RWPE2 (cell line): ENCODE measurements around the gene MAPK14.
"Not testable (repeated sequence)": the region's sequence is repeated elsewhere in the genome, so short reads cannot be mapped to it uniquely, and the experiment has no call there.

Source experiments
- ATAC-seq: fragments of 200-7000 bp; cut with Tn5 transposase; 3 replicates; pipeline ENCODE4 v1.9.1; 2021; ENCODE audit warnings: low read depth
- DNase-seq: peaks from one replicate; pipeline ENCODE4 v3.0.0-alpha.2; 2020; ENCODE audit warnings: low spot score
- H3K27ac ChIP-seq: fragments of 450-650 bp; 2 replicates; pipeline ENCODE4 v1.5.1; 2017; ENCODE audit warnings: mild to moderate bottlenecking; ENCODE audit not compliant: poor library complexity, severe bottlenecking
- H3K27me3 ChIP-seq: fragments of 250-450 bp; sonication (Bioruptor Pico); 2 replicates; pipeline ENCODE4 v1.5.1; 2021; ENCODE audit warnings: mild to moderate bottlenecking, moderate library complexity; ENCODE audit not compliant: insufficient read depth, poor library complexity, severe bottlenecking
- H3K36me3 ChIP-seq: fragments of 250-450 bp; sonication (Bioruptor Pico); 2 replicates; pipeline ENCODE4 v1.5.1; 2020; ENCODE audit warnings: low read depth, mild to moderate bottlenecking, moderate library complexity
- H3K4me1 ChIP-seq: fragments of 250-450 bp; sonication (Bioruptor Pico); 2 replicates; pipeline ENCODE4 v1.5.1; 2021; ENCODE audit warnings: mild to moderate bottlenecking, moderate library complexity; ENCODE audit not compliant: insufficient read depth, poor library complexity, severe bottlenecking
- H3K4me3 ChIP-seq: fragments of 250-450 bp; sonication (Bioruptor Pico); 2 replicates; pipeline ENCODE4 v1.5.1; 2021; ENCODE audit warnings: mild to moderate bottlenecking, moderate library complexity; ENCODE audit not compliant: severe bottlenecking
- H3K9me3 ChIP-seq: fragments of 250-450 bp; sonication (Bioruptor Pico); 2 replicates; pipeline ENCODE4 v1.5.1; 2021; ENCODE audit warnings: mild to moderate bottlenecking, moderate library complexity; ENCODE audit not compliant: severe bottlenecking
- CTCF ChIP-seq: fragments of 450-650 bp; IDR thresholded peaks from one replicate; pipeline ENCODE4 v1.5.1; 2017; ENCODE audit warnings: mild to moderate bottlenecking, moderate library complexity; ENCODE audit not compliant: poor library complexity, severe bottlenecking

MAPK14 gene

GRCh38 chr6:36128073-36128472 lies 100.5 kb downstream of the MAPK14 start:
- Histone ChIP-seq H3K9me3 (no peaks in the 10 kb centered on the region), H3K36me3 (peaks cover 16% of the 10 kb centered on the region), H3K27ac (peak overlapping the region; percentile 93), H3K4me1 (peaks cover 38% of the 10 kb centered on the region), H3K4me3 (no peak overlapping the region), H3K27me3 (no peaks in the 10 kb centered on the region)
- TF ChIP-seq CTCF, result no peak
- no peak for DNase-seq
- ATAC-seq, result no peak

GRCh38 chr6:36128793-36129192 lies 101.2 kb downstream of the MAPK14 start:
- H3K36me3 ChIP-seq, result peaks cover 24% of the 10 kb centered on the region
- H3K9me3 ChIP-seq, result no peaks in the 10 kb centered on the region
- no peak for TF ChIP-seq CTCF
- H3K4me1 ChIP-seq, result peaks cover 38% of the 10 kb centered on the region
- H3K27ac ChIP-seq, result peak overlapping the region; percentile 93
- H3K4me3 ChIP-seq, result no peak overlapping the region
- ATAC-seq (no peak), DNase-seq (no peak)
- H3K27me3 ChIP-seq, result no peaks in the 10 kb centered on the region

GRCh38 chr6:36129334-36129733 lies 101.7 kb downstream of the MAPK14 start:
- ATAC-seq, H3K27me3 ChIP-seq, H3K4me3 ChIP-seq, H3K9me3 ChIP-seq, DNase-seq: not testable (repeated sequence)
- Histone ChIP-seq H3K4me1 (peaks cover 38% of the 10 kb centered on the region), H3K27ac (peak overlapping the region; percentile 93), H3K36me3 (peaks cover 29% of the 10 kb centered on the region)

- peak within 1 kb of the TSS; percentile 93 for H3K27ac ChIP-seq
Observed at GRCh38 chr6:36129941-36130666, 102.5 kb downstream of the MAPK14 start, which contains the start of gene MAPK13. Gene MAPK13, plus strand, starts transcription at chr6:36130513. Its CDS starts 70 bp downstream, at chr6:36130583.

More at GRCh38 chr6:36129941-36130666, 102.5 kb downstream of the MAPK14 start, which contains the start of gene MAPK13:
- TF ChIP-seq CTCF, result no peak
- no peak for DNase-seq
- peaks cover 37% of the 10 kb centered on the region for H3K36me3 ChIP-seq
- ATAC-seq, result peak; percentile 54
- H3K4me3 ChIP-seq, result peak within 1 kb of the TSS; percentile 51
- H3K27me3 ChIP-seq, result no peaks in the 10 kb centered on the region
- H3K4me1 ChIP-seq, result peaks cover 38% of the 10 kb centered on the region
- no peaks in the 10 kb centered on the region for H3K9me3 ChIP-seq
